Left renal cortex interstitium (tissue), 4 donors: Measurements from ENCODE around the gene TMIE. TPM values are rescaled to one million over a fixed set of nuclear protein-coding genes. Genes with fewer than 3 reads are reported as not detected.
A peak's percentile ranks its signal among the peaks of the same experiment; 100 is the strongest.

Experiments
- DNase-seq, 4 donors: peaks; one replicate each; pipeline ENCODE4 v3.0.0-alpha.2; 2013; ENCODE audit warnings: low read depth in 4 of 4, low spot score in 2 of 4, missing footprints in 1 of 4
- polyA plus RNA-seq, 4 donors: library from polyadenylated mRNA; unstranded; fragments of 120-200 nt; gene quantifications; one replicate each; pipeline ENCODE4 v1.2.1, GENCODE V29; 2013; ENCODE audit not compliant: insufficient read length in 4 of 4

Gene TMIE, protein sequence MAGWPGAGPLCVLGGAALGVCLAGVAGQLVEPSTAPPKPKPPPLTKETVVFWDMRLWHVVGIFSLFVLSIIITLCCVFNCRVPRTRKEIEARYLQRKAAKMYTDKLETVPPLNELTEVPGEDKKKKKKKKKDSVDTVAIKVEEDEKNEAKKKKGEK
- 1 to 10 TPM in 3 of 4 donors, under 1 TPM in 1; 0.73 to 1.2 (median 1.1) TPM for polyA plus RNA-seq

DNA sequence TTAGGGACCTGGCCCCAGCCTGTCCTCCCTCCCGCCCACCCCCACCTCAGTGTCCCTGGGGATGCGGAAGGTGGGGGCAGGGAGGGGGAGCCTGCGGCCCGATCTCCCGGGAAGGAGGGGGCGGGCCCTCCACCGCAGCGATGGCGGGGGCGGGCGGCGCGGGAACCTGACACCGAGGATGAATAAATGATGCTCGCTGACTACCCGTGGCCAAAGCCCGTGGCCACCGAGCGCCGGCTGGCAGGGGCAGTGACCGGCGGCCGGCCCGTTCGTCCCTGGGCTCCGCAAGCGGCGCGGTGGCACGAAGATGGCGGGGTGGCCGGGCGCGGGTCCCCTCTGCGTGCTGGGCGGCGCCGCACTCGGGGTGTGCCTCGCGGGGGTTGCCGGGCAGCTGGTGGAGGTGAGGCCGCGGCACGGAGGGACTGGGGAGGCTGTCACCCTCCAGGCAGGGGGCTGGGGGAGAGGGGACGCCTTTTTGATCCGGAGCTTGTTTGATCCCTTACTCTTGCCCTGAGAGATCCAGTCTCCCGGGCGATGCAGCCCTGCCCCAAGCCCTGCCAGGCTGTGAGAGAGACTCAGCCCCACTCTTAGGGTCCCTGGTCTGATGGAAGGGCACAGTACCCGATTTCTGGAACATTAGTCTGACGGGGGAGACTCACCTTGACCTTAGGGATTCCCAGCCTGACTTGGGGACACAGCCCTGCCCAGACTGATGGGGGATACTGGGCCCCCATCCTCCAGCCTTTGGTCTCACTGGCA, at the start of gene TMIE:
TMIE (plus strand) TSS at position 212 of the 759 bp plus-strand sequence; CDS start at position 308, 96 bp downstream.
- DNase-seq, result no peak

DNA sequence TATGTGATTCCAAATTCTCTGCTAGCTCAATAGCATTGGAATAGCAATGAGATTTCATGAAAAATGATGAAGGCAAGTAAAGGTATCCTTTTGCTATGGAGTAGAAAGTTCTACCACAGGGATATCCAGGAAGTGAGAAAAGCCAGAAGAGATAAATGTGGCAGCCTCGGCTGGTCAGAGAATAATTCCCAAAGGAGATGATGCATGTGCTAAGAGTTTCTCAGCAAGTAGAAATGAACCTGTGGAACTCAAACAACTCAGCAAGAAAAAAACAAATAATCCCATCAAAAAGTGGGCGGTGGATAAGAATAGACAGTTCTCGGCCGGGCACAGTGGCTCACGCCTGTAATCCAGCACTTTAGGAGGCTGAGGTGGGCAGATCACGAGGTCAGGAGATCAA, 45.9 kb upstream of the TMIE start:
- no peak for DNase-seq

DNA sequence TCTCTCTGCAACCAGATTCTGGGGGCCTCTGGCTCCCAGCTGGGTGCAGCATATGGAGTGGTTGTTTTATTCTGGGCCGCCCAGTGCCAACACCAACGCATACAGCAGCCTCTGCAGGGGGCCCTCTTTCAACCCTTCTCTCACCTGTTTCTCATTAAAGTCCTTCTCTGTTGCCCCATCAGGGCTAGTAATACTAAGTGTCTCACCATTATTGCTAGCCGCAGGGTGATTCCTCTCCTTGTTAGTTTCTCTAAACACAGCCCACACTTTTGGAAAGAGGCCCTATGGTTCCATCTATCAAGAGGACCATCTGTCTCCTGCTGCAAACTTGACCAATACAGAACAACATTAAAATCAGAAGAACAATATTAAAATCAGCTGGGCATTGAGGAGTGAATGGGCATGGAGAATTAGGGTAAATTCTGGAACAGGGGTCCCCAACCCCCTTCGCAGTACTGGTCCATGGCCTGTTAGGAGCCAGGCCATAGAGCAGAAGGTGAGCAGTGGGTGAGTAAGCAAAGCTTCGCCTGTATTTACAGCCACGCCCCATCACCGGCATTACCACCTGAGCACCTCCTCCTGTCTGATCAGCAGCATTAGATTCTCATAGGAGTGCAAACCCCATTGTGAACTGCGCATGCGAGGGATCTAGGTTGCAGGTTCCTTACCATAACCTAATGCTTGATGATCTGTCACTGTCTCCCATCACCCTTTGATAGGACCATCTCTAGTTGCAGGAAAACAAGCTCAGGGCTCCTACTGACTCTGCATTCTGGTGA, 44.2 kb upstream of the TMIE start:
- DNase-seq, result no peak

DNA sequence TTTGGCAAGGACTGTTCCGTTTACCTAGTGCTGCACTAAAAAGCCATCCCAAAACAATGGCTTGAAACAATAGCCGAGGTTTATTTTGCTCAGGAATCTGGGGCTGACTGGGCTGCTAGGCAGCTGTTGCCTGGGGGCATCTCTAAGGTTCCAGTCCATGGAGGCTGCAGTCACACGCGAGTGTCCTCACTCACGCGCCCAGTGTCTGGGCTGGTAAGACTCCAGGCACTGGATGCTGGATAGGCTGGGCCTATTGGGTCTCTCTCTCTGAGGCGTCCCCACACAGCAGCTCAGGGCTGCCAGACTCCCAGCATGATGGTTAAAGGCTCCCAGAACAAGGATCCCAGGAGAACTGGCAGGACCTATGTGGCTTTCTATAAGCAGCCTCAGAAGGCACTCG, 41.9 kb upstream of the TMIE start:
- DNase-seq, result no peak

DNA sequence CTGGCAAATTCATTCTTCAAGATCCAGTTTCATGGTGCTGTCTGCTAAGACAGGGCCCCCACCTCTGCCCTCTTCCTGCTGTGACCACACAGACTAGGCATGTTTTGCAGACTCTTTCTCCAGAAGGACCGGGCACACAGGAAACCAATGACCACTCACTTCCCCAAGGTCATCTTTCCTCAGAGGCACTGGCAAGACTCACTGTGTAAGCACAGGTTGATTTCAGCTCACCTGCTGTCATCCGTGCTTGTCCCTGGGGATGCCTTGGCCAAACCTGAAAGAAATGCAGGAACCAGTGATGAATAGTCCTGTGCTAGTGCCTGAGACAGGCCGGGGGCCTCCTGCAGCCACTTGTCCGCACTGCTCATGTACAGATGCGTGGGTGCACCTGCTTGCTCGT, 41.2 kb upstream of the TMIE start:
- DNase-seq, result no peak

DNA sequence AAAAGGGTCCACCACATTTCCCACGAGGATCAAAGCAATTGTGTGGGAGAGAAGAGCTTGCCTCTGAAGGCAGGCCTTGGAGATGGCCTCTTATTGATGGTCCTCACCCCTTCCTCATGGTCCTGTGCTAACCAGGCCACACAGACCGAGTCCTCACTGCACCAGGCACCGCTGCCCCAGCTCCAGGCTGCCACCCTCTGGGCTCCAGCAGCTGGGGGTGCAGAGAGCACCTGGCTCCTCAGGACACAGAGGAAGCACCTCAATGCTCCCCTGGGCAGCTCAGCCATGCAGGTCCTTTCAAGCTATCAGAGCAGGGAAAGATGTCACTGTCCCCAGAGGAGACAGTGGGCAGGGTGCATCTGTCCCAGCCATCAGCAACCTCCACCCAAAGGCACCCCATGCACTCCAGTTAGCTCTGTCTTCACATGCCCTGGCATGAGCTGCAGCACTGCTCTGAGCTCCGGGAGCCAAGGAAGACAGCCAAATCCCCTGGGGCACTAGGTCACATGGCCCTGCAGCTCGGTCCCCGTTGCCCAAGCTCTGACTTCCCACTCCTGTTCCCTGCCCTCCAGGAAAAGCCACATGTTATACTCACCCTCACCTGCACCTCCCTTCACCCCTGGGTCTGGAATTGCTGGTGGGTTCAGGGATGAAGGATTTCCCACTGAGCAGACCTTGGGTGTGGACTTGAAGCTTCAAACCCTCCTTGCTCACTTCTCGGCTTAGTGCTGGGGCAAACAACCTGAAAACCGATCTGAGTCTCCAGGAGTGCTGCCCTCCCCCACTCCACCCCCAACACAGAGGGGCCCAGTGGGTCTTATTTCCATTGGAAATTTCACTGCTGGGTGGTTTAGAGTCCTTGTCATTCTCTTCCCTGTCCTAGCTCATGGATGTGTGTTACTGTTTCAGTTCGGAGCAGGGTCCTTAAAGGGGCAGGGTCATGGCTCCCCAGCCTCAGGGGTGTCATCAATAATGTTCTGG, 40.4 kb upstream of the TMIE start:
- no peak for DNase-seq

DNA sequence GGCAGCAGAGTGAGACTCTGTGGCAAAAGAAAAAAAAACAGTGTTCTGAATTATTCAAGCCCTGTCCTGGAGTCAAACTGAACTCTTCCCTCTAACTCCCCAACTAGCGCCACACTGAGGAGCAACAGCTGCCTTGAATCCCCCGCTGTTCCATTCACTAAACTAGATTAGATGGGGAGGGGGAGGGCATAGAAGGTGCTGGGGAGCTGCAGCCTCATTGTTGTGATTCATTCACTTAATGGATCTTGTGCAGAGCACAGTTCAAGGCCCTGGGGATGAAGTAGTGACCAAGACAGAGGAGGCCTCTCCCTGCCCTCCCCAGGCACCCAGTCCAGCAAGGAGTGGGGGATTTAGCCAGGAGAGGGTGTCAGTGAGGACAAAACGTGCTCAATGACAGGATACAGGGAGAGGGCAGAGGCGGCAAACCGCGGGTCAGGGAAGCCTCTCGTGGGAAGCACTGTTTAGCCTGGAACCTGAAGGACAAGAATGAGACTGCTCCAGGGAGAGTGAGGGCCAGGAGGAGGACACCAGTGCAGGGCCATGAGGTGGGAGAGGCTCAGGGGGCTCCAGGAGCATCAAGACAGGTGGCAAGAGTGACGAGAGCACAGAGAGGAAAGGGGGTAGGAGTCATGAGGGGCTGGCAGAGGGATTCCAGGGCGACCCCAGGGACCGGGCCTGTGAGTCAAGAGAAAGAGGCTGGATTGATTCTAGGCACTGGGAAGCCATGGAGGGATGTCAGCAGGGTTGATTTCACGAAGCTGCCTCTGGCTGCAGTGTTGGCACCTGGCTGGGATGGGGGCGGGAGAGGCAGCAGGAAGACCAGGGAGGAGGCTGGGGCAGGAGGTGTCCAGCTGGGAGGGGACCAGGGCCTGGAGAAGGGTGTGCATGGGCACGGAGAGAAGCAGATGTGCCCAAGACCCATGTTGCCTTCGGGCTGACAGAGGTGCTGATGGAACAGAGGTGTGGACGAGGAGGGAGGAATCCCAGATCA, 39.1 kb upstream of the TMIE start:
- DNase-seq, result no peak

DNA sequence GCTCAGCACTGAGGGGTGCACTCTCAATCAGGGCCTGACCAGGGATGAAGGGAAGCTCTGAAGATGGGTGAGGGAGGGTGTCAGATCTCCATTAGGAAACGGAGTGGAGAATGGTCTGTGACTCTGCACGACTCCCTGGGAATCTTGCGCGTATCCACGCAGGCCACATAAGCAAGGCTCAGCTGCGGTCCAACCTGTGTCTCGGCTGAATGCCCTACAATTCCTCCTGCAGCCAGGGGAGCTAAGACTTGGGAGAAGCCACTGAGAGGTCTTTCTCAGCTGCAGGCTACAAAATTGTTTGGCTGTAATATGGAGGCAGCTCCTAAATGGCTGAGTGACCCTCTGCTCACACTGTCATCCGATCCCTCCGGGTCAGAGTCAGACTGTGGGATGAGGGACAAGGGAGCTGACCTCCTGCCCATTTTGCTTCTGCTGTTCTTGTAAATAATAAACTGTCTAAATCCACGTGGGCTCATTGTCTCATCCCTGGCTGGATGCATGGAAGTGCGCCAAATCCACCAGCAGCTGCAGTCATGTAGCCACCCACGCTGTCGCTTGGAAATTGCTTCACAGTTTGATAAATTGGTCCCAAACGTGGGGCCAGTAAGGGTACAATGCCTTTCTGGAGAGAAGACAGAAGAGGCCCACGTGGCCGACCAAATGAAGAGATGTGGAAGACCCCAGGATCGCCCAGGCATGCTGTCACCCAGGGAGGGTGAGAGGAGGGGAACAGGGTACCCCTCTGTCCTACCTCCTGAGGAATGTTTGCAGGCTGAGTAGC, 38.2 kb upstream of the TMIE start:
- DNase-seq, result peak in 2 of 4 donors; percentile 69 to 70

DNA sequence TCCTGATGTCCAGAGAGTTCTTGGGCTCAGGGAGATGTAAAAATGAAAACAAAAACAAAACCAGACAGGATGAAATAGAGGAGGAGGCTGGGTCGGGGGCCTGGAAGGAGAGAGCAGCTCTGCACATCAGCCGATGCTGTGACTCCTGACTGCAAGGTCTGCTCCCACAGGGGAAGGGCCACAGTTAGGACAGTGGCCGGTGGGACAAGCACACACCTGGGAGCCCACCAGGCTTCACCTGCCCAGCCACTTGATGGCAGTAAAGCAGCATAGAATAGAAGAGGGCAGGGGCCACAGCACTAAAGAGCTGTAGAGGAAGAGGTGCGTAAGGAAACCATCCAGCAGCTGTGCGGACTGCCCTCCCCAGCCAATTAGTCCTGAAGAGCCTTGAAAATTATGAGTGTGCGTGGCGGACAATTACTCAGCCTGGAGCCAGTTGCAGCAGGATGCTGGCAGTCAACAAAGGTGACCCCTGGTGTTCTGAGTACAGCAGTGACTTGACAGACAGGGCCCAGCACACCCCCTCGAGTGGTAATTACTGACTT, 37.5 kb upstream of the TMIE start:
- peak in 1 of 4 donors; percentile 32 for DNase-seq

DNA sequence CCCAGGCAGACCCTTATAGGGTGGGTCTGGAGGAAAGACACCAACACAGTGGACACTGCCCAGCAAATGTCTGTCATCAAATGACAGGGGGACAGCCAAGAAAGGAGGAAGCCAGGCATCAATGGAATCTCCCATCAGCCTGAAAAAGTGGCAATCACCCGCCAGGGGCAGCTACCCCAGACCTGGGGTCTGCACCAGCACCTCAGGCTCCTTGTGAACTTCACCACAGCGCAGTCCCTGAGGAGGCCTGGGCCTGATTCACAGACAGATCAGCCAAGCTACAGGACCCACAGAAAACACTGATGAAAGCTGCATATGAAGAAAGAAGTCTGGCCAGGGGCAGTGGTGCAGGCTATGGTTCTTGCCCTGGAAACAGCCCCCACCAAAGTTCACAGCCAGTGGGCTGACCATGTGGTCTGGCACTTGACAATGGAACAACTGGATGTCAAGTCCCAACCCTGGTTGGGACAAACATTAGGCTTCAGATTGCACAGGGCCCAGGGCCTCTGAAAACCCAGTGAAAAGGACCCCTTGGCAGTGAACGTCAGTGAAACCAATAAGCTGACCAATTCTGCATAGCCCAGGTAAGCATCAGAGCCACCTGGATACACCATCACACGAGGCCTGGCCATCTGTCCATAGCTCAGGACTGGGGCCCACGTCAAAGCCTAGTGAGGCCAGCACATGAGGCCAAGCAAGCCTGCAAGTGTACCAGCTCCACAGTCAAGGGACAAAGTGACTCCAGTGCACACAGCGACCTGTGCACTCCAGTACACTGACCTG, 36.8 kb upstream of the TMIE start:
- no peak for DNase-seq

DNA sequence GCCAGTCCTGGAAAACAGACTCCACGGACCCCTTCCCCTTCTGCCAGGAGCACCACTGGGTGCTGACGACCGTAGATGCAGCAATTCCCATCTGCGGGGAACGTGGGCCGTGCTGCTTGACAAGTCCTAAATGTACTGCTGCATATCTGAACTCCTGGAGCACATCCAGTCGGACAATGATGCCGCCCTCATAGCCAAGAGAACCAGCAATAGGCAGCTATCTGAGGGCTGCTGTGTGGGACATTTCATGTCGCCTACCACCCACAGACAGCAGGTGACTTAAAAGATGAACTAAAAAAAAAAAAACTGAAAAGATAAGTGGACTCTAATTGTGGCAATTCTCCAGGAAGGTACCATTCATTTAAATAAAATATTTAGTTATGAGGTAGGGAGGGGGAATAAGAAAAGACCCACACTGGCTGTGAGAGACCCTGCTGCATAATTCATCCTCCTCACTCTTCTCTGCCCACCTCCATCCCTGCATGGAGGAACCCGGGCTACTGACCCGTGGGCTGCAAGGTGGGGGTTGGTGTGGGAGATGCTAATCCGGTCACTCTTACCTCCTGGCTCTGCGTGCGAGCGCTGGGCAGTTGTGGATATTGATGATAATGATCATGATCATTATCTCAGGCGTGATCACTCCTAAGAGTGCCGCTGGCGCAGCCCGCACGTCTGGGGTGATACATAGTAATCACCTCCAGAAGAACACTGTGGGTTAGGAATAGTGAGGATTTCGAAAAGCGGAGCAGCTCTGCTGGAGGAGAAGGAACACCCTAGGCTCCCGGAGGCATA, 36.0 kb upstream of the TMIE start:
- no peak for DNase-seq

DNA sequence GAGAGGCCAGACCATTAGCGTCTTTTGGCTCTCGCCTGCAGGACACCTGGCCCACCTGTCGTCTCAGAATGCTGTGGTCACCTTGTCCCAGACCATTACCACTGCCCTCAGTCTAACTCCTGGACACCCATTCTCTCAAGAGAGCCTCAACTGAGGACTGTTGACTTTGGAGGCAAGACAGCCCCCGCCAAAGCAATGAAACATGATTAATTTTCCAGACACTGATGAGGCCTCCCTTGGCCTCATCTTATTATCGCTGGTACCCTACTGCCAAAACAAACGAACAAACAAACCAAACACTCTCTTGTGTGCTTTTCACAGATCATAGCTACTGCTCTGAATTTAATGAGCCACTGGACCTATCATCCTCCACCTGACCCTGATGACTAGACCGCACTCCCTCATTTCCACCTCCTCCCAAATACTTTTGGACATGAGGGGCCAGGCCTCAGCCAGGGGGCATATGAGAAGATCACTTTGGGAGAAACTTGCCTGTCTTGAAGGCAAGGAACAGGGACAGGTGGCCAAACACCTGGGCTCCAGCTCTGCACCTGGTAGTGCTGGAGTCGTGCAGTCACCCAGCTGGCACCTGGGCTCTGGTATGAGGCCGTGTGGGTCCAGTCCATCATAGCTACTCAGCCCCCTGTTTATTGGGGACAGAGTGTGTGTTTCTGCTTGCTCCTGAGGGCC, 35.3 kb upstream of the TMIE start:
- no peak for DNase-seq

DNA sequence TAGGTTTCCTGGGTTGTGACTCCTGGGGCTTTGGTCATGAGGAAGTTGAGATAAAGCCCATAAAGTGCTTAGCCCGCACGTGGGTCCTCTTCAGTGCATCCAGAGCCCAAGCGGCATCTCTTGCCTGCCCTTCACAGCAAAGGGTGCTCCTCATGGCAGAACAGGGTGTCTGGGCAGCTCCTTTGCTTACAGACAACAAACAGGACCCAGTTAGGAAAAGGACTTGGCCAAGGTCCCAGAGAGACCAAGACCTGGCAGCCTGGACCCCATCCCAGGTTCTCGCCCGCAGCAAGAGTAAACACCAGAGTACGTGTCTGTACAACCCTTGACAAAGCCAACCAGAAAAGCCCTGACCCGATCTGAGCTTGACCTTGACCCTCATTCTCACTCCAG, 34.7 kb upstream of the TMIE start:
- DNase-seq, result no peak

DNA sequence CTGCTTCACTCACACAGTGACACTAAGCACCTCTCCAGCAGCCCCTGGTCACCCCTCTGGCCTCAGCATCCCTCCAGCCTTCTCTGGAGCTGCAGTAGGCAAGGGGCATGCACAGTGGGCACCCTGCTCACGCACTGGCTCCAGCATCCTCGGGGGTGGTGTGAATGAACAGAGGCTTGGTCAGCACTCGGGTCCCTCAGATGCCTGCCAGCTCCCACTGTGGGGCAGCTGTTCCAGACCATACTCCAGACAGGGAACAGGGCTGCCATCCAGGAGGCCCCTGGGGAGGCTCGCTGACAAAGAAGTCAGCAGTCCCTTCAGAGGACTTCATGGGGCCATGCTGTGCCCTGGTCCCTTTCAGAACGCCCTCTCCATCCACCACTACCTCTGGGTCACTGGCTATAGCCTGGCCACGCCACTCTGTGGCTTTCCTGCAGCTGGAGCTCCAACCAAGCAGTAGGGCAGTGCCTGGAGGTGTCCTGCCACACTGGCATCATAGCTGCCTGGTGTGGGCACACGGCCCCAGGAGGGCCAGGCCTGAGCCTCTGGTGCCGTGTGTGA, 34.1 kb upstream of the TMIE start:
- no peak for DNase-seq

DNA sequence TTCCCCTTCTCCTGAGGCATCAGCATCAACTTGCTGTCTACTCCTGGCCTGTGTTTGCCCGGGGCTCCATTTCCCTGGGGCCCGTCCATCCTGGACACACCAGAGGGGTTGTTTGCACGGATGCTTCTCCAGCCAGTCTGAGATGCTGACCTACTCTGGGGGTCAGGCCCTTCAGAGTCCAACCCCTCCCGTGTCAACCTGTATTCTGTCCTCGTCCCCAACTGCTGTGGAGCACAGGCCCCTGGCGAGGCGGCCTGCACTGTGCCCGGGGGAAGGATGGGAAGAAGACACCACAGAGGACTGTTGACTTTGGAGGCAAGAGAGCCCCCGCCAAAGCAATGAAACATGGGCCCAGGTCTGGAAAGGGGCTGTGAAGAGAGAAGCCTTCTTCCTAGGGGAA, 33.5 kb upstream of the TMIE start:
- DNase-seq, result no peak

DNA sequence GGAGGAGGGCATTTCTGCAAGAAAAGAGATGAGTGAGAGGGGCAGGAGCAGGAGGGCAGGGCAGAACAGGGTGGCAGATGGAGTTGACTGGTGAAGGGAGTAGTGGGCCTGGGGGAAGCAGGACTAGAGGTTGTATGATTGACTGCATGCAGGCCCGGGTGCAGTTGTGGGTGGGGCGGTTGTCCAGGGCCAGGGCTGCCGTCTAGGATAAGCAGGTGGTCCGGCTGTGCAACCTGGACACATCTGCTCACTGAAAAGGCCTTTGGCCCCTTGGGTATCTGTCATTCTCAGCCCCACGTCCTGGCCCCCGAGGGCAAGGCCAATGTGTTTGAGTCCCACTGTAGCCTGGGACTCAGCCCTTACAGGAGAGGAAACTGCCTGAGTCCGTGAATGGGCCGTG, 33.1 kb upstream of the TMIE start:
- no peak for DNase-seq
